HK-2 (cell line): Measurements from ENCODE around the gene NSUN2.

Experiments
- DNase-seq: peaks from one replicate; pipeline ENCODE4 v3.0.0-alpha.2; 2018; ENCODE audit not compliant: unreplicated experiment

Gene NSUN2

GRCh38 chr5:6604341-6604740, 28.5 kb downstream of the NSUN2 start:
- DNase-seq = no peak

GRCh38 chr5:6603643-6604042, 29.2 kb downstream of the NSUN2 start:
- no peak for DNase-seq

GRCh38 chr5:6602441-6602840, 30.4 kb downstream of the NSUN2 start:
- DNase-seq = no peak

GRCh38 chr5:6601816-6602215, 31.0 kb downstream of the NSUN2 start:
- no peak for DNase-seq

GRCh38 chr5:6601271-6601670, 31.6 kb downstream of the NSUN2 start:
- DNase-seq = no peak

- DNase-seq = no peak
Observed at GRCh38 chr5:6599739-6600138, 33.1 kb downstream of the NSUN2 start.

- DNase-seq = no peak
Observed at GRCh38 chr5:6598351-6598900, 34.4 kb downstream of the NSUN2 start.

GRCh38 chr5:6597557-6597956, 35.3 kb downstream of the NSUN2 start:
- DNase-seq = no peak

- DNase-seq = no peak
Observed at GRCh38 chr5:6596388-6596787, 36.5 kb downstream of the NSUN2 start.

GRCh38 chr5:6595405-6595804, 37.4 kb downstream of the NSUN2 start:
- no peak for DNase-seq

GRCh38 chr5:6594066-6594465, 38.8 kb downstream of the NSUN2 start:
- no peak for DNase-seq

GRCh38 chr5:6593148-6594016, 39.5 kb downstream of the NSUN2 start:
- no peak for DNase-seq

- DNase-seq = no peak
Observed at GRCh38 chr5:6592601-6593000, 40.2 kb downstream of the NSUN2 start.

GRCh38 chr5:6591671-6592288, 41.1 kb downstream of the NSUN2 start:
- no peak for DNase-seq

GRCh38 chr5:6590581-6590980, 42.3 kb downstream of the NSUN2 start:
- no peak for DNase-seq

GRCh38 chr5:6587171-6587570, 45.7 kb downstream of the NSUN2 start:
- DNase-seq = no peak

GRCh38 chr5:6586647-6587042, 46.2 kb downstream of the NSUN2 start:
- DNase-seq = no peak

GRCh38 chr5:6585939-6586646, 46.8 kb downstream of the NSUN2 start:
- no peak for DNase-seq

GRCh38 chr5:6585168-6585567, 47.7 kb downstream of the NSUN2 start:
- no peak for DNase-seq

GRCh38 chr5:6584727-6585126, 48.1 kb downstream of the NSUN2 start:
- DNase-seq = no peak

- DNase-seq = no peak
Observed at GRCh38 chr5:6584101-6584645, 48.7 kb downstream of the NSUN2 start.
